Hepatocyte (in vitro differentiated cells): ENCODE results near the gene PCDHA1.

Experiments
- EZH2 ChIP-seq: fragments of 200-600 bp; sonication (generic); IDR thresholded peaks from 2 replicates; pipeline ENCODE4 v1.6.1; 2016; ENCODE audit warnings: antibody characterized with exemption, mild to moderate bottlenecking, borderline replicate concordance
- EZH2phosphoT487 ChIP-seq: fragments of 200-600 bp; sonication (generic); IDR thresholded peaks from one replicate; pipeline ENCODE4 v1.6.1; 2018; ENCODE audit warnings: antibody characterized with exemption, mild to moderate bottlenecking, low read depth, moderate library complexity; ENCODE audit not compliant: unreplicated experiment, severe bottlenecking
- TF ChIP-seq, protein P1 (sequence below): fragments of 200-600 bp; sonication (generic); IDR thresholded peaks from 2 replicates; pipeline ENCODE4 v1.5.1; 2016; ENCODE audit warnings: antibody characterized with exemption, mild to moderate bottlenecking; ENCODE audit not compliant: poor library complexity

DNA sequence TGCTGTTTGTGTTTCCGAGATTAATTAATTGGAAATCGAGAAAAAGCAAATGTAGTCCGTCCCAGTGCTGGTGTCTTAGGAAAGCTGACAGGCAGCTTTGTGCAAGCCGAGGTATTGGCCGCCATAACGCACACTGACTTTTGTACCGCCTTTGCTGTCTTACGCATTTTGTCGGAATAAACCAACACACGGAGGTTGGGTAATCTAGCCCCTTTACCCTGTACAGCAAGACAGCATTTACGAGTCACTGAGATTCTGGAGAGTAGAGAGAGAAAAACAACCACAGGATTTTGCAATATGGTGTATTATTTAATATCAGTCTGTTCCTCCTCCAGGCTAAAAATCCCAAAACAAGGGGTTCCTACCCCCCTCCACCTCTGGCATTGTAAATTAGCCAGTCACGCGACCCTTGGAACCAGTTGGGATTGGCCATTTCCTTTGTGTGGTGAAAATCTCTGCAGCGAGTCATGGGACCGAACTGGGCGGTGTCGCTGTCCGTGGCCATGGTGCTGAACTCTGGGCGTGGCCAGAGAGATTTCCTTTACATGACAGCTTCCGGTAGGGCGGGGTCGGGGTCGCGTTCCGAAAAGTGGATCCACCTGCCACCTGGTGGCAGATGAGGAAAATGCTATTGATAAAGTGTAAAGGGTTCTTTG is 255.0 kb downstream of the PCDHA1 start:
- no peak for TF ChIP-seq EZH2
- TF ChIP-seq, protein P1, sequence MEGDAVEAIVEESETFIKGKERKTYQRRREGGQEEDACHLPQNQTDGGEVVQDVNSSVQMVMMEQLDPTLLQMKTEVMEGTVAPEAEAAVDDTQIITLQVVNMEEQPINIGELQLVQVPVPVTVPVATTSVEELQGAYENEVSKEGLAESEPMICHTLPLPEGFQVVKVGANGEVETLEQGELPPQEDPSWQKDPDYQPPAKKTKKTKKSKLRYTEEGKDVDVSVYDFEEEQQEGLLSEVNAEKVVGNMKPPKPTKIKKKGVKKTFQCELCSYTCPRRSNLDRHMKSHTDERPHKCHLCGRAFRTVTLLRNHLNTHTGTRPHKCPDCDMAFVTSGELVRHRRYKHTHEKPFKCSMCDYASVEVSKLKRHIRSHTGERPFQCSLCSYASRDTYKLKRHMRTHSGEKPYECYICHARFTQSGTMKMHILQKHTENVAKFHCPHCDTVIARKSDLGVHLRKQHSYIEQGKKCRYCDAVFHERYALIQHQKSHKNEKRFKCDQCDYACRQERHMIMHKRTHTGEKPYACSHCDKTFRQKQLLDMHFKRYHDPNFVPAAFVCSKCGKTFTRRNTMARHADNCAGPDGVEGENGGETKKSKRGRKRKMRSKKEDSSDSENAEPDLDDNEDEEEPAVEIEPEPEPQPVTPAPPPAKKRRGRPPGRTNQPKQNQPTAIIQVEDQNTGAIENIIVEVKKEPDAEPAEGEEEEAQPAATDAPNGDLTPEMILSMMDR: peak; percentile 89
- no peak for TF ChIP-seq EZH2phosphoT487
